K562 (cell line): Measurements from ENCODE around the gene GRIK2. TPM values are rescaled to one million over a fixed set of nuclear protein-coding genes. Genes with fewer than 3 reads are reported as not detected.

ENCODE experiments used
- ATAC-seq: fragments of 200-7000 bp; cut with Tn5 transposase; 3 replicates; pipeline ENCODE4 v1.9.1; 2020; ENCODE audit warnings: moderate library complexity
- BruUV-seq: library from RNA; stranded (reverse); fragments of 400-500 nt; replicated peaks from 2 replicates; lab custom pipeline; 2021; lab: Mats Ljungman, UMichigan
- CTCF ChIA-PET: fragments of 300-600 bp; formaldehyde crosslinking; extraction: SDS; loops from one replicate; lab custom pipeline; 2021; ENCODE audit warnings: low intra/inter-chr PET ratio; lab: Yijun Ruan, JAX
- POLR2A ChIA-PET: fragments of 300-600, 350-650 bp; sonication (Branson Sonifier 250); formaldehyde crosslinking; extraction: SDS; loops from one replicate; lab custom pipeline; 2021; ENCODE audit warnings: antibody characterized with exemption, inconsistent platforms; lab: Yijun Ruan, JAX
- DNase-seq, 4 experiments: peaks; one replicate each; pipeline versions ENCODE4 v3.0.0 to v3.0.0-alpha.2; 2011 to 2018; ENCODE audit warnings: low spot score in 3 of 4, mixed read lengths in 3 of 4; ENCODE audit errors: extremely low read depth in 1 of 4
- FAIRE-seq: peaks from 2 replicates; lab custom pipeline; 2011; peaks lifted over from hg19 to GRCh38; lab: Jason Lieb, UNC
- H2AFZ ChIP-seq: 2 replicates; pipeline ENCODE4 v1.6.0; 2011; ENCODE audit warnings: low read depth, low read length, control low read depth, inconsistent platforms
- H3K27ac ChIP-seq: fragments of 200-600 bp; 3 replicates; pipeline ENCODE4 v1.8.0; 2011; ENCODE audit warnings: low read depth, mild to moderate bottlenecking, control low read depth, inconsistent platforms, low read length, moderate library complexity, mixed read lengths; ENCODE audit errors: extremely low read depth
- H3K27me3 ChIP-seq, 2 experiments: fragments of 300-600 bp in 1 of 2; 2 replicates in 1 of 2; 3 replicates in 1 of 2; pipeline versions ENCODE4 v1.6.0 to v1.8.0; 2011; ENCODE audit warnings: inconsistent platforms in 2 of 2, low read length in 2 of 2, mild to moderate bottlenecking in 1 of 2, mixed read lengths in 1 of 2, moderate library complexity in 1 of 2; ENCODE audit not compliant: control insufficient read depth in 2 of 2, insufficient read depth in 2 of 2
- H3K36me3 ChIP-seq: fragments of 300-600 bp; 3 replicates; pipeline ENCODE4 v1.8.0; 2011; ENCODE audit warnings: mild to moderate bottlenecking, low read length, inconsistent platforms; ENCODE audit not compliant: control insufficient read depth, insufficient read depth
- H3K4me1 ChIP-seq, 2 experiments: fragments of 200-600 bp in 1 of 2; replicated peaks in 1 of 2; 2 replicates in 1 of 2; 3 replicates in 1 of 2; pipeline versions ENCODE4 v1.5.1 to v1.8.0; 2011; ENCODE audit warnings: inconsistent platforms in 2 of 2, low read length in 2 of 2, mild to moderate bottlenecking in 1 of 2, mixed read lengths in 1 of 2, moderate library complexity in 1 of 2; ENCODE audit not compliant: control insufficient read depth in 2 of 2, insufficient read depth in 2 of 2
- H3K4me2 ChIP-seq: 2 replicates; pipeline ENCODE4 v1.6.1; 2011; ENCODE audit warnings: low read length, control low read depth, inconsistent platforms, mixed read lengths; ENCODE audit not compliant: insufficient read depth
- H3K4me3 ChIP-seq: fragments of 200-600 bp; sonication (generic), shearing (Covaris generic); 2 replicates; pipeline ENCODE4 v1.5.1; 2016; ENCODE audit warnings: control low read depth, inconsistent platforms
- H3K79me2 ChIP-seq: fragments of 200-600 bp; 3 replicates; pipeline ENCODE4 v1.8.0; 2011; ENCODE audit warnings: low read length, inconsistent platforms; ENCODE audit not compliant: control insufficient read depth, insufficient read depth
- H3K9ac ChIP-seq, 2 experiments: 2 replicates each; pipeline versions ENCODE4 v1.6.0 to v1.6.1; 2011; ENCODE audit warnings: low read depth in 2 of 2, low read length in 2 of 2, control low read depth in 1 of 2, inconsistent platforms in 1 of 2, mild to moderate bottlenecking in 1 of 2, mixed read lengths in 1 of 2; ENCODE audit not compliant: insufficient read depth in 1 of 2
- H3K9me1 ChIP-seq: one replicate; pipeline ENCODE4 v1.6.0; 2011; ENCODE audit warnings: inconsistent platforms, mild to moderate bottlenecking, low read length, moderate library complexity; ENCODE audit not compliant: control insufficient read depth, insufficient read depth
- H3K9me3 ChIP-seq: replicated peaks from 2 replicates; pipeline ENCODE4 v1.5.1; 2011; ENCODE audit warnings: low read depth, low read length, inconsistent platforms; ENCODE audit not compliant: control insufficient read depth, insufficient read depth
- H4K20me1 ChIP-seq: replicated peaks from 2 replicates; pipeline ENCODE4 v1.6.1; 2011; ENCODE audit warnings: low read length, inconsistent platforms, mixed read lengths; ENCODE audit not compliant: control insufficient read depth, insufficient read depth
- GABPA ChIP-seq: fragments of 200-800 bp; sonication (Bioruptor generic); conservative IDR thresholded peaks from 2 replicates; pipeline ENCODE4 v1.6.1; 2016; ENCODE audit warnings: low read depth, missing genetic modification characterization, missing compliant biosample characterization
- LEF1 ChIP-seq: fragments of 450-650 bp; IDR thresholded peaks from 2 replicates; pipeline ENCODE4 v1.6.1; 2016; ENCODE audit warnings: mild to moderate bottlenecking
- MCM7 ChIP-seq, 2 experiments: fragments of 450-650 bp; IDR thresholded peaks; 2 replicates each; pipeline ENCODE4 v1.6.1; 2016 to 2018
- NCOR1 ChIP-seq: fragments of 450-650 bp; IDR thresholded peaks from 2 replicates; pipeline ENCODE4 v1.6.1; 2016; ENCODE audit warnings: mild to moderate bottlenecking, moderate library complexity
- NFIC ChIP-seq: fragments of 450-650 bp; IDR thresholded peaks from 2 replicates; pipeline ENCODE4 v1.6.1; 2017; ENCODE audit warnings: mild to moderate bottlenecking, inconsistent platforms
- SMAD1 ChIP-seq: fragments of 150-350 bp; IDR thresholded peaks from 2 replicates; pipeline ENCODE4 v1.6.1; 2014; ENCODE audit warnings: low read length, low read depth; ENCODE audit not compliant: partially characterized antibody
- ZNF224 ChIP-seq: sonication (generic); formaldehyde crosslinking; IDR thresholded peaks from 2 replicates; pipeline ENCODE4 v1.8.0; 2022; ENCODE audit warnings: mild to moderate bottlenecking, missing genetic modification reagents
- ZNF282 ChIP-seq: sonication (generic); formaldehyde crosslinking; IDR thresholded peaks from 2 replicates; pipeline ENCODE4 v1.8.1; 2023; ENCODE audit warnings: missing genetic modification reagents
- ZNF408 ChIP-seq: fragments of 250-450 bp; sonication (Bioruptor Pico); IDR thresholded peaks from 2 replicates; pipeline ENCODE4 v1.4.0; 2020; ENCODE audit warnings: low read depth, mild to moderate bottlenecking, moderate library complexity
- WGBS: fragments of 100-300 bp; shearing (Covaris generic); methylation state at CpG from one replicate; pipeline ENCODE4 v1.1.6; 2016; ENCODE audit warnings: low coverage, mixed read lengths; ENCODE audit not compliant: insufficient coverage; ENCODE audit errors: missing lambda C conversion rate; 5-methylcytosine and 5-hydroxymethylcytosine counted together
- in situ Hi-C: fragments of 300-500 bp; cut with MboI; formaldehyde crosslinking; loops from 4 replicates; pipeline ENCODE4 v1.15.0; 2018; ENCODE audit warnings: inconsistent platforms, mixed read lengths
- intact Hi-C: fragments of 100-400 bp; cut with micrococcal nuclease; formaldehyde crosslinking; loops from 2 replicates; pipeline ENCODE4 v1.14.2; 2022
- polyA plus RNA-seq, 8 experiments: library from polyadenylated mRNA; depleted of rRNA in 4 of 8; stranded (reverse) in 5 of 8; unstranded in 3 of 8; fragments of >200 nt; fragmentation: Nextera tagmentation in 2 of 8; fragmentation: Illumina TruSeq in 1 of 8; extraction: Ambion mirVana in 2 of 8; extraction: Trizol in 1 of 8; gene quantifications; 2 replicates each; pipeline versions ENCODE4 v1.2.1 to v1.2.3, GENCODE V29; 2011 to 2014; ENCODE audit warnings: inconsistent platforms in 1 of 8, missing spikeins in 1 of 8
- total RNA-seq, 7 experiments: library from RNA; depleted of rRNA in 6 of 7; stranded (reverse); fragments of >200 nt in 6 of 7; fragmentation: Illumina TruSeq in 2 of 7; extraction: Trizol in 2 of 7; gene quantifications; 2 replicates each; pipeline versions ENCODE4 v1.2.1 to v1.2.3, GENCODE V29; 2011 to 2021; ENCODE audit warnings: low replicate concordance in 1 of 7
- TF ChIP-seq, protein P1 (sequence below), 2 experiments: IDR thresholded peaks in 1 of 2; conservative IDR thresholded peaks in 1 of 2; 2 replicates each; pipeline ENCODE4 v1.6.1; 2016; ENCODE audit warnings: low read depth in 2 of 2, mild to moderate bottlenecking in 1 of 2, missing compliant biosample characterization in 1 of 2, missing genetic modification characterization in 1 of 2, moderate library complexity in 1 of 2
- TF ChIP-seq, protein P2 (sequence below): sonication (generic); IDR thresholded peaks from 2 replicates; pipeline ENCODE4 v1.6.1; 2016
- TF ChIP-seq, protein P3 (sequence below): fragments of 450-650 bp; IDR thresholded peaks from 2 replicates; pipeline ENCODE4 v1.6.1; 2017; ENCODE audit warnings: antibody characterized with exemption
- TF ChIP-seq, protein P4 (sequence below): fragments of 200-400 bp; formaldehyde crosslinking; IDR thresholded peaks from 2 replicates; pipeline ENCODE4 v1.6.1; 2017; ENCODE audit warnings: mild to moderate bottlenecking, low read depth, low read length, moderate library complexity

The GRIK2 gene
- total and polyA plus RNA-seq, 9 of the 15 experiments (the other 6 are each of a cell fraction or from before 2014, with no cell fraction given) = not detected

DNA sequence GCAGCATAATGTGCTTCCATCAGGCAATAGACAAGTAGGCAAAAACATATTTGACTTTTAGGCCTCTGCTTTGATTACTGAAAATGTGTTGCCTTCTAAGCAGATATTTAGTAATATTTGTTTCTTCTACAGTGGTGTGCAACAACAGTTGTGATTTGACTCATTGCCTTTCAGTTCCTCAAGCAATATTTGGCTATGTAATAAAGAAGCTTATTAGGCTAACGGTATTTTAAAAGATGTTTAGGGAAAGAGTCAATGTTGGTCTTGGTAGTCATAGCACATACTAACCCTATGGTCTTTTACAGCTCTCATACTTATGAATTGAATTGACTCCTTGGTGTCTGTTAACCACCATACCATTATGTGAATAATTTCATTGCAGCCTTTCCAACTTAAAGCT is 124.1 kb downstream of the GRIK2 start:
- DNase-seq (no peak), ATAC-seq (no peak), FAIRE-seq (no peak)
- Histone ChIP-seq H3K9me3 (no peaks in the 10 kb centered on the region), H3K4me2 (no peak overlapping the region), H3K4me1 (no peaks in the 10 kb centered on the region), H3K9me1 (no peaks in the 10 kb centered on the region), H3K4me3 (no peak overlapping the region), H3K27me3 (no peaks in the 10 kb centered on the region), H2AFZ (no peak overlapping the region), H3K36me3 (no peaks in the 10 kb centered on the region), H3K9ac (no peak overlapping the region), H4K20me1 (no peaks in the 10 kb centered on the region), H3K27ac (no peak overlapping the region), H3K79me2 (no peaks in the 10 kb centered on the region)
- intact Hi-C loops (no loop called here), in situ Hi-C loops (no loop called here)
- no TSS peak for BruUV-seq
- ChIA-PET POLR2A (no interaction called here), CTCF (no interaction called here)
- WGBS = 0% methylated on average over 1 of the region's 1 CpG
- no peak for TF ChIP-seq ZNF282 (CRISPR knock-in tag)
- TF ChIP-seq, protein P1, sequence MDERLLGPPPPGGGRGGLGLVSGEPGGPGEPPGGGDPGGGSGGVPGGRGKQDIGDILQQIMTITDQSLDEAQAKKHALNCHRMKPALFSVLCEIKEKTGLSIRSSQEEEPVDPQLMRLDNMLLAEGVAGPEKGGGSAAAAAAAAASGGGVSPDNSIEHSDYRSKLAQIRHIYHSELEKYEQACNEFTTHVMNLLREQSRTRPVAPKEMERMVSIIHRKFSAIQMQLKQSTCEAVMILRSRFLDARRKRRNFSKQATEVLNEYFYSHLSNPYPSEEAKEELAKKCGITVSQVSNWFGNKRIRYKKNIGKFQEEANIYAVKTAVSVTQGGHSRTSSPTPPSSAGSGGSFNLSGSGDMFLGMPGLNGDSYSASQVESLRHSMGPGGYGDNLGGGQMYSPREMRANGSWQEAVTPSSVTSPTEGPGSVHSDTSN (CRISPR knock-in tag; IDR thresholded peaks at IDR 0.05; ENCODE audit: low read depth) = no peak
- TF ChIP-seq, protein P1 (tag; conservative IDR thresholded peaks at IDR 0.05; ENCODE audit: low read depth) = no peak
- no peak for TF ChIP-seq NCOR1
- TF ChIP-seq SMAD1 = no peak
- TF ChIP-seq, protein P2, sequence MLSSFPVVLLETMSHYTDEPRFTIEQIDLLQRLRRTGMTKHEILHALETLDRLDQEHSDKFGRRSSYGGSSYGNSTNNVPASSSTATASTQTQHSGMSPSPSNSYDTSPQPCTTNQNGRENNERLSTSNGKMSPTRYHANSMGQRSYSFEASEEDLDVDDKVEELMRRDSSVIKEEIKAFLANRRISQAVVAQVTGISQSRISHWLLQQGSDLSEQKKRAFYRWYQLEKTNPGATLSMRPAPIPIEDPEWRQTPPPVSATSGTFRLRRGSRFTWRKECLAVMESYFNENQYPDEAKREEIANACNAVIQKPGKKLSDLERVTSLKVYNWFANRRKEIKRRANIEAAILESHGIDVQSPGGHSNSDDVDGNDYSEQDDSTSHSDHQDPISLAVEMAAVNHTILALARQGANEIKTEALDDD = no peak
- TF ChIP-seq, protein P3, sequence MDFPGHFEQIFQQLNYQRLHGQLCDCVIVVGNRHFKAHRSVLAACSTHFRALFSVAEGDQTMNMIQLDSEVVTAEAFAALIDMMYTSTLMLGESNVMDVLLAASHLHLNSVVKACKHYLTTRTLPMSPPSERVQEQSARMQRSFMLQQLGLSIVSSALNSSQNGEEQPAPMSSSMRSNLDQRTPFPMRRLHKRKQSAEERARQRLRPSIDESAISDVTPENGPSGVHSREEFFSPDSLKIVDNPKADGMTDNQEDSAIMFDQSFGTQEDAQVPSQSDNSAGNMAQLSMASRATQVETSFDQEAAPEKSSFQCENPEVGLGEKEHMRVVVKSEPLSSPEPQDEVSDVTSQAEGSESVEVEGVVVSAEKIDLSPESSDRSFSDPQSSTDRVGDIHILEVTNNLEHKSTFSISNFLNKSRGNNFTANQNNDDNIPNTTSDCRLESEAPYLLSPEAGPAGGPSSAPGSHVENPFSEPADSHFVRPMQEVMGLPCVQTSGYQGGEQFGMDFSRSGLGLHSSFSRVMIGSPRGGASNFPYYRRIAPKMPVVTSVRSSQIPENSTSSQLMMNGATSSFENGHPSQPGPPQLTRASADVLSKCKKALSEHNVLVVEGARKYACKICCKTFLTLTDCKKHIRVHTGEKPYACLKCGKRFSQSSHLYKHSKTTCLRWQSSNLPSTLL = no peak
- no peak for TF ChIP-seq MCM7 (IDR thresholded peaks at IDR 0.05)
- TF ChIP-seq LEF1 = no peak
- no peak for TF ChIP-seq NFIC
- TF ChIP-seq ZNF408 (CRISPR knock-in tag) = no peak
- TF ChIP-seq, protein P4, sequence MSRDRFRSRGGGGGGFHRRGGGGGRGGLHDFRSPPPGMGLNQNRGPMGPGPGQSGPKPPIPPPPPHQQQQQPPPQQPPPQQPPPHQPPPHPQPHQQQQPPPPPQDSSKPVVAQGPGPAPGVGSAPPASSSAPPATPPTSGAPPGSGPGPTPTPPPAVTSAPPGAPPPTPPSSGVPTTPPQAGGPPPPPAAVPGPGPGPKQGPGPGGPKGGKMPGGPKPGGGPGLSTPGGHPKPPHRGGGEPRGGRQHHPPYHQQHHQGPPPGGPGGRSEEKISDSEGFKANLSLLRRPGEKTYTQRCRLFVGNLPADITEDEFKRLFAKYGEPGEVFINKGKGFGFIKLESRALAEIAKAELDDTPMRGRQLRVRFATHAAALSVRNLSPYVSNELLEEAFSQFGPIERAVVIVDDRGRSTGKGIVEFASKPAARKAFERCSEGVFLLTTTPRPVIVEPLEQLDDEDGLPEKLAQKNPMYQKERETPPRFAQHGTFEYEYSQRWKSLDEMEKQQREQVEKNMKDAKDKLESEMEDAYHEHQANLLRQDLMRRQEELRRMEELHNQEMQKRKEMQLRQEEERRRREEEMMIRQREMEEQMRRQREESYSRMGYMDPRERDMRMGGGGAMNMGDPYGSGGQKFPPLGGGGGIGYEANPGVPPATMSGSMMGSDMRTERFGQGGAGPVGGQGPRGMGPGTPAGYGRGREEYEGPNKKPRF = no peak
- no peak for TF ChIP-seq GABPA (tag)
- TF ChIP-seq ZNF224 = no peak
